Stimulated activated naive CD8-positive, alpha-beta T cell treated with anti-CD3 and anti-CD28 coated beads, Interleukin-15, Interleukin-2, amounts not matched to agents 100 ng/mL and 50 ng/mL, for 24 hours (primary cell): ENCODE data around the gene PTBP3.
"Not testable (repeated sequence)": the region's sequence is repeated elsewhere in the genome, so short reads cannot be mapped to it uniquely, and the experiment has no call there.

ENCODE experiments used
- H3K27ac Mint-ChIP-seq: one replicate; pipeline ENCODE4 v1.8.0; 2021; ENCODE audit warnings: mild to moderate bottlenecking, mixed read lengths
- H3K27me3 Mint-ChIP-seq: one replicate; pipeline ENCODE4 v1.8.0; 2021; ENCODE audit warnings: mixed read lengths
- H3K36me3 Mint-ChIP-seq: one replicate; pipeline ENCODE4 v1.8.0; 2021; ENCODE audit warnings: low read depth, mixed read lengths
- H3K4me1 Mint-ChIP-seq: one replicate; pipeline ENCODE4 v1.8.0; 2021; ENCODE audit warnings: low read depth, mixed read lengths
- H3K4me3 Mint-ChIP-seq: one replicate; pipeline ENCODE4 v1.8.0; 2021; ENCODE audit warnings: mild to moderate bottlenecking, mixed read lengths
- H3K9me3 Mint-ChIP-seq: one replicate; pipeline ENCODE4 v1.8.0; 2021; ENCODE audit warnings: mixed read lengths

Gene PTBP3

GRCh38 chr9:112316258-112316943 lies 17.0 kb downstream of the PTBP3 start:
- Mint-ChIP-seq H3K4me3 (no peak overlapping the region), H3K36me3 (peaks cover 27% of the 10 kb centered on the region), H3K4me1 (peaks cover 81% of the 10 kb centered on the region), H3K9me3 (no peaks in the 10 kb centered on the region), H3K27me3 (no peaks in the 10 kb centered on the region), H3K27ac (peak overlapping the region; percentile 86)

DNA sequence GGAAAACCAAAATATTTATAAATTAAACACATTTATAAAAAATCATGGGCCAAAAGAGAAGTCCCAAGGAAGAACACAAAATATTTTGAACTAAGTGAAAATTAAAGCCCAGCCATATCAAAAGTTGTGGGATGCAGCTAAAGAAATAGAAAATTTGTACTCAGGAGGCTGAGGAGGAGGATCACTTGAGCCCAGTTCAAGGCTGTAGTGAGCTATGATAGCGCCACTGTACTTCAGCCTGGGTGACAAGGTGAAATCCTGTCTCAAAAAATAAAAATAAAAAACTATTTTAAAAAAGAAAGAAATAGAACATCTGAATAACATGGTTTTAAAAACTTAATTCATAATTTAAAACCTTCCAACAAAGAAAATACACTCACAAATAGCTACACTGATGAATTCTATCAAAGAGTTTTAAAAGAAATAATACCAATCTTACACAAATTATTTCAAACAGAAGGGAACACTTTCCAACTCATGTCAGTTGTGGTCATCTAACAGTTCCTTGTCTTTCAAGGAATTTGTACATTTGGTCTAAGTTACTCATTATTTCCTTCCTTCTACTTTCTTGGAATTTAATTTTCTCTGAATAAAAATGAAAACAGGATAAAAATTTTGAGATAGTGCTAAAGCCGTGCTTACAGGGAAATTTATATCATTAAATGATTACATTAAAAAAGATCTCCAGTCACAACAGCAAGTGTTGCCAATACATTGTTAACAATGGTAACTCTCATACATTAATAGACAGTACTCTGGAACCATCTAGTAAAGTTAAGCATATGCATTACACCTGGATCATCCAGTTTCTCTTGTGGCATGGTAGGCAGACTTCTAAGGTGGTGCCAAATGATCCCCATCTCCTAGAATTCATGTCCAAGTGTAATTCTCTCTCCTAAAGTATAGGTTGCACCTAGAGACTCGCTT lies 17.8 kb downstream of the PTBP3 start:
- Mint-ChIP-seq H3K9me3 (no peaks in the 10 kb centered on the region), H3K27me3 (no peaks in the 10 kb centered on the region), H3K4me1 (peaks cover 82% of the 10 kb centered on the region), H3K36me3 (peaks cover 24% of the 10 kb centered on the region), H3K4me3 (no peak overlapping the region), H3K27ac (peak overlapping the region; percentile 86)

GRCh38 chr9:112312139-112312538 lies 21.3 kb downstream of the PTBP3 start:
- H3K27ac Mint-ChIP-seq: no peak overlapping the region
- H3K9me3 Mint-ChIP-seq: no peaks in the 10 kb centered on the region
- H3K4me3 Mint-ChIP-seq: no peak overlapping the region
- peaks cover 63% of the 10 kb centered on the region for H3K4me1 Mint-ChIP-seq
- peaks cover 11% of the 10 kb centered on the region for H3K36me3 Mint-ChIP-seq
- no peaks in the 10 kb centered on the region for H3K27me3 Mint-ChIP-seq

- H3K4me1 Mint-ChIP-seq: peaks cover 57% of the 10 kb centered on the region
- no peak overlapping the region for H3K27ac Mint-ChIP-seq
- H3K4me3 Mint-ChIP-seq: no peak overlapping the region
- peaks cover 10% of the 10 kb centered on the region for H3K36me3 Mint-ChIP-seq
- H3K9me3 Mint-ChIP-seq: no peaks in the 10 kb centered on the region
- no peaks in the 10 kb centered on the region for H3K27me3 Mint-ChIP-seq
These were observed 21.9 kb downstream of the PTBP3 start for GRCh38 chr9:112311497-112311896.

- Mint-ChIP-seq H3K27ac (no peak overlapping the region), H3K4me1 (peaks cover 50% of the 10 kb centered on the region), H3K9me3 (no peaks in the 10 kb centered on the region), H3K4me3 (no peak overlapping the region), H3K27me3 (no peaks in the 10 kb centered on the region), H3K36me3 (peaks cover 10% of the 10 kb centered on the region)
These were observed 22.6 kb downstream of the PTBP3 start for GRCh38 chr9:112310826-112311225.

DNA sequence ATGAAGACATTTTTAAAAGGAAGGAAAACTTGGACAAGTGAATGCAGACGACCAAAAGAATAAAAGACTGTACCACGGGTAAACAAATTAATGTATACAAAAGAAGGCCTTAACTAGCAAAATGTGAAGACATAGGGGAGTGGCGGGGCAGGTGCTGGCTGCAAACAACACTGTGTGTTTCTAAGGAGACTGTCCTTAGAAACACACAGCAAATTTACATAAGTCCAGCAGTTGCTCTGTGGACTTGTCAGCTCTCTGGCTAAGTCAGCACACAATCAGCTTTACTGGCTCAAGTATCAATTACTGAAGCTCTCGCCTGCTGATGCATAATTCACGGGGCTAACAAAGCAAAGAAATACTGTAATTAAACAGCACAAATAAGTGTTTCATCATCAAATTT lies 24.8 kb downstream of the PTBP3 start:
- Mint-ChIP-seq H3K9me3 (no peaks in the 10 kb centered on the region), H3K4me3 (no peak overlapping the region), H3K27me3 (no peaks in the 10 kb centered on the region), H3K27ac (no peak overlapping the region), H3K36me3 (peaks cover 4% of the 10 kb centered on the region), H3K4me1 (peaks cover 33% of the 10 kb centered on the region)

DNA sequence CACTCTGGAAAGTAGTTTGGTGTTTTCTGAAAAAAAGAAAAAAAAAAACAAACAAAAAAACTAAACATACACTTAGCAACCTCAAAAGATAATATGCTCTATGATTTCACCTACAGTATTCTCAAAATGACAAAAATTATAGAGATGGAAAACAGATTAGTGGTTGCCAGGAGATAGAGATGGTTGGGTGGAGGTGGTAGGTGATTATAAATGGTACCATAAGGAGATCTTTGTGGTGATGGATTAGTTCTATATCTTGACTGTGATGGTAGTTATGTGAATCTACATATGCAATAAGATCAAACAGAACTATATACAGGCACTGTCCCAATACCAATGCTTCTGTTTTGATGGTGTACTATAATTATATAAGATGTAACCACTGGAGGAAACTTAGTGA lies 32.0 kb downstream of the PTBP3 start:
- no peaks in the 10 kb centered on the region for H3K9me3 Mint-ChIP-seq
- H3K27ac Mint-ChIP-seq: peak overlapping the region; percentile 9
- no peaks in the 10 kb centered on the region for H3K27me3 Mint-ChIP-seq
- peaks cover 53% of the 10 kb centered on the region for H3K4me1 Mint-ChIP-seq
- peaks cover 17% of the 10 kb centered on the region for H3K36me3 Mint-ChIP-seq
- no peak overlapping the region for H3K4me3 Mint-ChIP-seq

- no peaks in the 10 kb centered on the region for H3K27me3 Mint-ChIP-seq
- no peak overlapping the region for H3K4me3 Mint-ChIP-seq
- H3K9me3 Mint-ChIP-seq: no peaks in the 10 kb centered on the region
- H3K4me1 Mint-ChIP-seq: peaks cover 47% of the 10 kb centered on the region
- peaks cover 30% of the 10 kb centered on the region for H3K36me3 Mint-ChIP-seq
- H3K27ac Mint-ChIP-seq: peak overlapping the region; percentile 65
These were observed 33.9 kb downstream of the PTBP3 start for GRCh38 chr9:112299514-112299913.

GRCh38 chr9:112296929-112297328 lies 36.5 kb downstream of the PTBP3 start:
- Mint-ChIP-seq H3K4me3 (no peak overlapping the region), H3K4me1 (peaks cover 46% of the 10 kb centered on the region), H3K27ac (no peak overlapping the region), H3K27me3 (no peaks in the 10 kb centered on the region), H3K36me3 (peaks cover 46% of the 10 kb centered on the region), H3K9me3 (no peaks in the 10 kb centered on the region)

- no peak overlapping the region for H3K4me3 Mint-ChIP-seq
- H3K27me3 Mint-ChIP-seq: no peaks in the 10 kb centered on the region
- no peaks in the 10 kb centered on the region for H3K9me3 Mint-ChIP-seq
- no peak overlapping the region for H3K27ac Mint-ChIP-seq
- H3K4me1 Mint-ChIP-seq: peaks cover 30% of the 10 kb centered on the region
- peaks cover 49% of the 10 kb centered on the region for H3K36me3 Mint-ChIP-seq
These were observed 38.2 kb downstream of the PTBP3 start for GRCh38 chr9:112295174-112295573.

DNA sequence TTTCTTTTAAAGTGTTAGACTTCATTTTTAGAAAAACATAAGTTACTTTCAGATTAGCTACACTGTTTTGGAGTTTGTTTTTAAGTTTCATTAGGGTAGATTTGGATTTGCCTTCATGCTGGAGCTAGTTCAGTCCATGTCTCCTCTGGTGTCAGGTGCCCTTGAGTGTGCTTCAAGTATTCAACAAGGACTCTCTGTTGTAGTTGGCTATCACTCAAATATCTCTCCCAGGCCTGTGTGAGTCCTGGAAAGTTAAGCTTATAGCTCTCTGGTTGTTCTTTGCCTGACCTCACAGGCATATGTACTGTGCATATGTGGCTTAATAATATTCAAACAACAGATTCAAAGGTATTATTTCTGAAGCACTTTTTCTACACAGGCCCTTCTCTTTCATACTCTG lies 45.4 kb downstream of the PTBP3 start:
- Mint-ChIP-seq H3K9me3 (peaks cover 18% of the 10 kb centered on the region), H3K27ac (no peak overlapping the region), H3K36me3 (peaks cover 80% of the 10 kb centered on the region)

DNA sequence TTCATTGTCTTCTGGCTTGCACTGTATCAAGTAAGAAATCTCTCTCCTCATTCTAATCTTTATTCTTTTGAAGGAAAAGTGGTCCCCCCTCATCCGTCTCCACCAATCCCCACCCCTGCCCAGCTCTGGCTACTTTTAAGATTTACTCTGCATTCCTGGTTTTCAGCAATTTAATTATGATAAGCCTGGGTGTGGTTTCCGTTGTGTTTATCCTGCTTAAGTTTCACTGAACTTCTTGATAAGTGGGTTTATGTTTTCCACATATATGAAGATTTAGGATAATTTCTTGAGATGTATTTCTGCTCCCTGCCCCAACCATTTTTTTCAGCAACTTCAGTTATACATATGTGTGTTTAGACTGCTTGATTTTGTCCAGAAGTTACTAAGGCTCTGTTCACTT lies 46.5 kb downstream of the PTBP3 start:
- peaks cover 23% of the 10 kb centered on the region for H3K4me1 Mint-ChIP-seq
- peaks cover 20% of the 10 kb centered on the region for H3K9me3 Mint-ChIP-seq
- peaks cover 76% of the 10 kb centered on the region for H3K36me3 Mint-ChIP-seq
- H3K27me3 Mint-ChIP-seq: no peaks in the 10 kb centered on the region
- H3K4me3 Mint-ChIP-seq: no peak overlapping the region
- H3K27ac Mint-ChIP-seq: no peak overlapping the region

More for the DNA sequence above, 45.4 kb downstream of the PTBP3 start:
- H3K4me1 Mint-ChIP-seq: peaks cover 19% of the 10 kb centered on the region
- no peaks in the 10 kb centered on the region for H3K27me3 Mint-ChIP-seq
- no peak overlapping the region for H3K4me3 Mint-ChIP-seq

DNA sequence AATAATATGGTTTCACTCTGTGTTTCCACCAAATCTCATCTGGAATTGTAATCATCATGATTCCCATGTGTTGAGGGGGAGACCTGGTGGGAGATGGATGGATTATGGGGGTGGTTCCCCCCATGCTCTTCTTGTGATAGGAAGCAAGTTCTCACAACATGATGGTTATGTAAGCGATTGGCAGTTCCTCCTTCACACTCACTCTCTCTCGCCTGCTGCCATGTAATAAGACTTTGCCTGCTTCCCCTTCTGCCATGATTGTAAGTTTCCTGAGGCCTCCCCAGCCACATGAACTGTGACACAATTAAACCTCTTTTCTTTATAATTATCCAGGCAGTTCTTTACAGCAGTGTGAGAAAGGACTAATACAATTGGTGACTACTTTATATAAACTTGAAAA lies 48.4 kb downstream of the PTBP3 start:
- Mint-ChIP-seq H3K9me3 (peaks cover 20% of the 10 kb centered on the region), H3K4me3 (no peak overlapping the region), H3K4me1 (peaks cover 28% of the 10 kb centered on the region), H3K27me3 (no peaks in the 10 kb centered on the region), H3K36me3 (peaks cover 68% of the 10 kb centered on the region), H3K27ac (no peak overlapping the region)

DNA sequence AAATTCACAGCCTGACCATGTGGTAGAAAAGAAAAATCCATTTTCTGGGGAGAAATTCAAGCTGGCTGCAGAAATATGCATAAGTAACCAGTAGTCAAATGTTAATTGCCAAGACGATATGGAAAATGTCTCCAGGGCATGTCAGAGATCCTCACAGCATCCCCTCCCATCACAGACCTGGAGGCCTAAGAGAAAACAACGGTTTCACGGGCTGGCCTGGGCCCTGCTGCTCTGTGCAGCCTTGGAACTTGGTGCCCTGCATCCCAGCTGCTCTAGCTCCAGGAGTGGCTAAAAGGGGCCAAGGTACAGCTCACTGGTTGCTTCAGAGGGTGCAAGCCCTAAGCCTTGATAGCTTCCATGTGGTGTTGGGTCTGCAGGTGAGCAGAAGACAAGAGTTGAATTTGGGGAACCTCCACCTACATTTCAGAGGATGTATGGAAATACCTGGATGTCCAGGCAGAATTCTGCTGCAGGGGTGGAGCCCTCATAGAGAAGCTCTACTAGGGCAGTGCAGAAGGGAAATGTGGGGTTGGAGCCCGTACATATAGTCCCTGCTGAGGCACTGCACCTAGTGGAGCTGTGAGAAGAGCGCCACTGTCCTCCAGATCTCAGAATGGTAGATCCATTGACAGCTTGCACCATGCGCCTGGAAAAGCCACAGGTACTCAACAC lies 49.7 kb downstream of the PTBP3 start:
- Mint-ChIP-seq H3K9me3 (peaks cover 20% of the 10 kb centered on the region), H3K4me3 (no peak overlapping the region), H3K27ac (no peak overlapping the region), H3K36me3 (peaks cover 63% of the 10 kb centered on the region), H3K27me3 (no peaks in the 10 kb centered on the region), H3K4me1 (peaks cover 28% of the 10 kb centered on the region)

DNA sequence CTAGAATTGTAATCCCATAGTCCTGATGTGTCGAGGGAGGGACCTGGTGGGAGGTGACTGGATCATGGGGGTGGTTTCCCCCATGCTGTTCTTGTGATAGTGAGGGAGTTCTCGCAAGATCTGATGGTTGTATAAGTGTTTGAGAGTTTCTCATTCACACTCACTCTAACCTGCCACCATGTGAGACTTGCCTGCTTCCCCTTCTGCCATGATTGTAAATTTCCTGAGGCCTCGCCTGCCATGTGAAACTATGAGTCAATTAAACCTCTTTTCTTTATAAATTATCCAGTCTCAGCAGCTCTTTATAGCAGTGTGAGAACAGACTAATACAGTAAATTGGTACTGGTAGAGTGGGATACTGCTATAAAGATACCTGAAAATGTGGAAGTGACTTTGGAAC lies 50.6 kb downstream of the PTBP3 start:
- Mint-ChIP-seq H3K9me3 (peaks cover 20% of the 10 kb centered on the region), H3K4me1 (peaks cover 31% of the 10 kb centered on the region), H3K36me3 (peaks cover 54% of the 10 kb centered on the region)
- H3K27me3 Mint-ChIP-seq, H3K27ac Mint-ChIP-seq, H3K4me3 Mint-ChIP-seq: not testable (repeated sequence)
